ENCODE results near the gene ABCA4. TPM values are rescaled to one million over a fixed set of nuclear protein-coding genes. Genes with fewer than 3 reads are reported as not detected.

Gene ABCA4
- total RNA-seq, 2 donors from 2014 or later, result under 0.01 TPM

DNA sequence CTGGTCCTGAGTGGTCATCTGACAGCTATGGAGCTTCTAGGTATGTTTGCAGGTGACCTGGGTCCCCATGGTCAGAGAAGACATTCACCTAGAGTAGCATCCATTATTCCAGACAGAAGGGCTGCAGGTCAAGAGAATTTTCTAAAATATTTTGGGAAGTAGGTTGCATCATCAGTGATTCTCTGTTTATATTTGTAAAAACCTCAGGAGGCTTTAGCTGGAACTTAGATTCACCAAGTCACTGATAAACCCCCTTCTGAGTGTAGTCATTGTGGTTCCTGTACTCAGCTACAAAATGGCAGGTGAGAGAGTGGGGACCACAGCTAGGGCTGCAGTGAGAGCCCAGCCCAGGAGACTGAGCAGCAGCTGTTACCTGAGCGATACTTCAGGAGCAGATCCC is 78.6 kb downstream of the ABCA4 start:
- TF ChIP-seq, protein P1, sequence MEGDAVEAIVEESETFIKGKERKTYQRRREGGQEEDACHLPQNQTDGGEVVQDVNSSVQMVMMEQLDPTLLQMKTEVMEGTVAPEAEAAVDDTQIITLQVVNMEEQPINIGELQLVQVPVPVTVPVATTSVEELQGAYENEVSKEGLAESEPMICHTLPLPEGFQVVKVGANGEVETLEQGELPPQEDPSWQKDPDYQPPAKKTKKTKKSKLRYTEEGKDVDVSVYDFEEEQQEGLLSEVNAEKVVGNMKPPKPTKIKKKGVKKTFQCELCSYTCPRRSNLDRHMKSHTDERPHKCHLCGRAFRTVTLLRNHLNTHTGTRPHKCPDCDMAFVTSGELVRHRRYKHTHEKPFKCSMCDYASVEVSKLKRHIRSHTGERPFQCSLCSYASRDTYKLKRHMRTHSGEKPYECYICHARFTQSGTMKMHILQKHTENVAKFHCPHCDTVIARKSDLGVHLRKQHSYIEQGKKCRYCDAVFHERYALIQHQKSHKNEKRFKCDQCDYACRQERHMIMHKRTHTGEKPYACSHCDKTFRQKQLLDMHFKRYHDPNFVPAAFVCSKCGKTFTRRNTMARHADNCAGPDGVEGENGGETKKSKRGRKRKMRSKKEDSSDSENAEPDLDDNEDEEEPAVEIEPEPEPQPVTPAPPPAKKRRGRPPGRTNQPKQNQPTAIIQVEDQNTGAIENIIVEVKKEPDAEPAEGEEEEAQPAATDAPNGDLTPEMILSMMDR (IDR thresholded peaks at IDR 0.05), result no peak
- no peak for TF ChIP-seq POLR2A (IDR thresholded peaks at IDR 0.05)
- WGBS, 2 donors, result 88% methylated on average over 1 of the region's 1 CpG; no CpG with 5 or more reads in 1 of the 2 donors
- no peaks in the 10 kb centered on the region for H3K9me3 ChIP-seq
- H3K4me1 ChIP-seq, result peaks cover 15% of the 10 kb centered on the region
- no peak for DNase-seq
- no peak for ATAC-seq
- intact Hi-C loops (cut with DNase I), result no loop called here
- H3K27me3 ChIP-seq, result no peaks in the 10 kb centered on the region
- H3K4me3 ChIP-seq, result no peak overlapping the region
- no peaks in the 10 kb centered on the region for H3K36me3 ChIP-seq (replicated peaks in 1 of 2; ENCODE audit: insufficient read depth in 1 of 2, low read depth in 2 of 2)
- H3K27ac ChIP-seq, result no peak overlapping the region

DNA sequence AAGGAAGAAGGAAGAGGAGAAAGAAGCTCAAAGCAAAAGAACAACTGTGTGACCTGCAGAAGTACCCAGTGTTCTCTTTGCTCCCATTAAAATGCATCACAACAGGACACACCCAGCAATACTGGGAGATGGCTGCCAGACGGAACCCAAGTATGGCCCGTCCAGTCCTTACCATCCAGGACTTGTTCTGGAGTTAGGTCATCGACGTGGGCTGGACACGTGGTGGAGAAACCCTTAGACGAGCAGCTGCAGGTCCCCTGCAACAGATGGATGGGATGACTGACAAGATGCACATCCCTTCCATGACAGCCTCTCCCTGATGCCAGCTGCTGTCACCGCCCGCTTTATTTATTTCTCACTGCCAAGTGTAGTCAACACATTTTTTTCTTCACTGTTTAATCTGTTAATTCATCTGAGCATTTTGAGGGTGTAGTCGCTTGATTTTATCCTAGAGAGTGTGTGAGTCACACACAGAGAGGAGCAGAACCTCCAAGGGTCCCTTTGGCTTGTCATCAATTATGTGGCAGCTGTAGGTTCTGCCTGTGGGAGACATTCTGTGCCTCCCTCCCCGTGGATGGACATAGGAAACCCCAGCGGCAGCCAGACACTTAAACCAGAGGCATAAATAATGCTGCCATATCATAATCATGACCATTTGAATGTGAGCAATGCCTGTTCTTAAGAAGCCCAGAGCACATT is 80.9 kb downstream of the ABCA4 start:
- Histone ChIP-seq H3K36me3 (replicated peaks in 1 of 2; ENCODE audit: insufficient read depth in 1 of 2, low read depth in 2 of 2) (no peaks in the 10 kb centered on the region), H3K4me1 (peaks cover 8% of the 10 kb centered on the region), H3K9me3 (no peaks in the 10 kb centered on the region), H3K27ac (no peak overlapping the region), H3K27me3 (no peaks in the 10 kb centered on the region), H3K4me3 (no peak overlapping the region)
- 65 to 68% methylated on average over 11 of the region's 11 CpGs for WGBS, 2 donors
- ATAC-seq, result no peak
- TF ChIP-seq, protein P1 (IDR thresholded peaks at IDR 0.05), result peak in 4 of 7 experiments; percentile 3 to 10 (median 4)
- no peak for TF ChIP-seq POLR2A (IDR thresholded peaks at IDR 0.05)
- no peak for DNase-seq
- intact Hi-C loops (cut with DNase I), result loop anchor here (10.0 kb wide), 1 partner anchor 415 kb away; no protein-coding TSS in a partner anchor

DNA sequence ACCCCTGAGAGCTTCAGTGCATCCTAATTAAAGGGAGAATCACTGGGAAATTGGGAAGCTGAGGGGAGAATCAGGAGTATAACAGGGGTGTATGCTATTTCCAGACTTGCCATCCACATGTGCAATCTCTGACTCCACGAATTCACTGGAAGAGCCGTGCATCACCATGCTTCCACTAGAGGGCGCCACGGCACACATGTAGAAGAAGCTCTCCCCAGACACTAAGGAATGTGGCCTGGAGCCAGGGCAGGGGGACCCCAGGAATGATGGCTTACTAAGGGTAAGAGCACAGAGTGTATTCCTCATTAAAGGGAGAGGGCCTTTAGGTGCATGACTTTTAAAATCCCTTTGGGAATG is 81.5 kb downstream of the ABCA4 start:
- intact Hi-C loops (cut with DNase I), result loop anchor here (10.0 kb wide), 1 partner anchor 415 kb away; no protein-coding TSS in a partner anchor
- TF ChIP-seq, protein P1 (IDR thresholded peaks at IDR 0.05), result peak; percentile 60 to 92 (median 68)
- no peak for TF ChIP-seq POLR2A (IDR thresholded peaks at IDR 0.05)

DNA sequence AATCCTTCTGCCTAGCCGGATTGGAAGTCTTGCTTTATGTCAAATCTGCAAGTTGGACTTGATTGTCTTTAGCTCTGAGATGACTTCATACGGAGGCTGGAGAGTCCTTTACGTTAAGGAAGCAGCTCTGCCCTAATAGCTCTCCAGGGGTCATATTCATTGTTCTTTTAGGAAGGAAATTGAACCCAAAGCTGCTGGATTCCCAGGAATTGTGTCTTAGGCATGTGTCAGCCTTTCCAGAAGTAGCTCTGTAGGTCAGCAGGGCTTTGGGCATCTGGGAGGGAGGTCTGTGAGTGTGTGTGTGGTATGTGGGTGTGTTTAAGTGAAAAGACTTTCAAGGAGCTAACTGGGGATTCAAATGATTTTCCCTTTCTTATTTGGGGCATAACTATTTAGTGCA is 82.4 kb downstream of the ABCA4 start:
- no peak for TF ChIP-seq POLR2A (IDR thresholded peaks at IDR 0.05)
- TF ChIP-seq, protein P1 (IDR thresholded peaks at IDR 0.05), result no peak
- no peaks in the 10 kb centered on the region for H3K9me3 ChIP-seq
- H3K4me3 ChIP-seq, result no peak overlapping the region
- intact Hi-C loops (cut with DNase I), result loop anchor here (10.0 kb wide), 1 partner anchor 416 kb away; no protein-coding TSS in a partner anchor
- H3K4me1 ChIP-seq, result no peaks in the 10 kb centered on the region
- ATAC-seq (peak; percentile 24), DNase-seq (no peak)
- WGBS, 2 donors, result 39 to 60% methylated on average over 3 of the region's 3 CpGs
- no peaks in the 10 kb centered on the region for H3K36me3 ChIP-seq (replicated peaks in 1 of 2; ENCODE audit: insufficient read depth in 1 of 2, low read depth in 2 of 2)
- no peak overlapping the region for H3K27ac ChIP-seq
- H3K27me3 ChIP-seq, result no peaks in the 10 kb centered on the region

More for the DNA sequence above, 81.5 kb downstream of the ABCA4 start:
- Histone ChIP-seq H3K36me3 (replicated peaks in 1 of 2; ENCODE audit: insufficient read depth in 1 of 2, low read depth in 2 of 2) (no peaks in the 10 kb centered on the region), H3K27me3 (no peaks in the 10 kb centered on the region), H3K4me3 (no peak overlapping the region), H3K27ac (no peak overlapping the region), H3K4me1 (peaks cover 3% of the 10 kb centered on the region), H3K9me3 (no peaks in the 10 kb centered on the region)
- ATAC-seq (no peak), DNase-seq (peak; percentile 60 to 76 (median 66))
- WGBS, 2 donors, result 0 to 2% methylated on average over 4 of the region's 4 CpGs
